Adrenal gland (tissue), 12 donors: ENCODE data around the gene C4A. TPM values are rescaled to one million over a fixed set of nuclear protein-coding genes. Genes with fewer than 3 reads are reported as not detected.
A peak's percentile ranks its signal among the peaks of the same experiment; 100 is the strongest.

Experiments
- DNase-seq, 7 donors: peaks; one replicate each; pipeline ENCODE4 v3.0.0-alpha.2; 2019 to 2020
- H3K27ac ChIP-seq, 5 donors: fragments of 200-600 bp; sonication (generic) in 4 of 5; 1 replicate in 3 of 5; 2 replicates in 2 of 5; pipeline versions ENCODE4 v1.5.1 to v1.8.0; 2016 to 2020; ENCODE audit warnings: mild to moderate bottlenecking in 1 of 5
- H3K27me3 ChIP-seq: fragments of 200-600 bp; 2 replicates; pipeline ENCODE4 v1.8.0; 2021
- H3K36me3 ChIP-seq, 2 donors: fragments of 200-600 bp; replicated peaks in 1 of 2; 1 replicate in 1 of 2; 2 replicates in 1 of 2; pipeline versions ENCODE4 v1.5.1 to v1.8.0; 2018 to 2022
- H3K4me1 ChIP-seq, 2 donors: fragments of 200-600 bp; replicated peaks in 1 of 2; 1 replicate in 1 of 2; 2 replicates in 1 of 2; pipeline versions ENCODE4 v1.5.1 to v1.8.0; 2018 to 2021
- H3K4me3 ChIP-seq, 4 donors: fragments of 200-600 bp; sonication (generic) in 3 of 4; one replicate each; pipeline ENCODE4 v1.5.1; 2016 to 2018
- H3K9me3 ChIP-seq, 3 donors: fragments of 200-600 bp; sonication (generic) in 1 of 3; replicated peaks in 1 of 3; 1 replicate in 2 of 3; 2 replicates in 1 of 3; pipeline versions ENCODE4 v1.5.1 to v1.8.0; 2016 to 2021
- CTCF ChIP-seq, 6 experiments: fragments of 450-650 bp in 4 of 6; fragments of 200-600 bp in 2 of 6; sonication (generic) in 1 of 6; IDR thresholded peaks; 1 replicate in 5 of 6; 2 replicates in 1 of 6; pipeline versions ENCODE4 v1.5.1 to v1.8.0; 2016 to 2021; ENCODE audit warnings: antibody characterized with exemption in 6 of 6, mild to moderate bottlenecking in 2 of 6, moderate library complexity in 1 of 6
- POLR2A ChIP-seq, 2 donors: fragments of 450-650 bp; IDR thresholded peaks; one replicate each; pipeline ENCODE4 v1.6.1; 2017; ENCODE audit warnings: antibody characterized with exemption in 2 of 2, mild to moderate bottlenecking in 2 of 2, moderate library complexity in 1 of 2
- WGBS, 4 donors: extraction: QIAGEN DNeasy Blood & Tissue Kit in 2 of 4; methylation state at CpG; one replicate each; pipeline versions ENCODE4 v1.1.5 to v1.1.7; 2013 to 2017; 5-methylcytosine and 5-hydroxymethylcytosine counted together
- intact Hi-C, 2 donors: fragments of 100-400 bp; cut with DNase I; formaldehyde crosslinking; loops; one replicate each; pipeline versions ENCODE4 v1.14.1 to v1.15.0; 2022 to 2023
- polyA plus RNA-seq, 3 donors: library from polyadenylated mRNA; stranded (reverse); fragments of 200-250 nt in 2 of 3; fragments of 350-450 nt in 1 of 3; fragmentation: Illumina TruSeq in 1 of 3; extraction: RNeasy Lipid Tissue Mini Kit (QIAGEN cat#74804) in 1 of 3; gene quantifications; one replicate each; pipeline ENCODE4 v1.2.3, GENCODE V29; 2013 to 2014
- total RNA-seq, 9 donors: library from RNA; depleted of rRNA in 4 of 9; stranded (reverse); fragments of >200 nt in 4 of 9; fragments of 120-200 nt in 1 of 9; fragmentation: NEBNext Ultra II Directional in 1 of 9; extraction: Animal tissue kit (Norgen Biotek cat#: 25700) in 1 of 9; gene quantifications; one replicate each; pipeline versions ENCODE4 v1.1.0 to v1.2.4, GENCODE V29; 2013 to 2023
- donor health status: healthy with polysubstance abuse.
- donor health status: Bipolar disorder and iron deficiency.
- donor health status: DM: yes; HTN: yes; CAD: no.
- donor health status: DM: no; HTN: no; CAD: no.
- donor health status: DM: no; HTN: no; CAD: no.
- donor health status: DM: yes; HTN: yes; CAD: no.

The C4A gene
- total and polyA plus RNA-seq, 12 donors, result 212 to 2,285 (median 1,142) TPM

GRCh38 chr6:31952890-31953289 is 29.0 kb upstream of the C4A start:
- Histone ChIP-seq H3K36me3 (peaks cover 0 to 62% of the 10 kb centered on the region in 2 donors), H3K4me3 (no peak overlapping the region), H3K27me3 (no peaks in the 10 kb centered on the region), H3K4me1 (peaks cover 1 to 6% of the 10 kb centered on the region in 2 donors), H3K27ac (peak overlapping the region in 1 of 5 donors; percentile 24), H3K9me3 (no peaks in the 10 kb centered on the region)
- intact Hi-C loops, result loop anchor here (5.0 kb wide), 1 partner anchor 51 kb away; the partner anchor contains the start of gene ZBTB12 (in 2 of the 2)
- 74 to 79% (median 77%) methylated on average over 4 to 5 of the region's 5 CpGs for WGBS, 4 donors
- TF ChIP-seq CTCF (IDR thresholded peaks at IDR 0.05), result no peak
- TF ChIP-seq POLR2A (IDR thresholded peaks at IDR 0.05), result no peak
- DNase-seq, result no peak

- Histone ChIP-seq H3K9me3 (no peaks in the 10 kb centered on the region), H3K36me3 (peaks cover 0 to 62% of the 10 kb centered on the region in 2 donors), H3K4me3 (no peak overlapping the region), H3K27me3 (no peaks in the 10 kb centered on the region), H3K27ac (no peak overlapping the region), H3K4me1 (peaks cover 10 to 15% of the 10 kb centered on the region in 2 donors)
- TF ChIP-seq POLR2A (IDR thresholded peaks at IDR 0.05), result no peak
- TF ChIP-seq CTCF (IDR thresholded peaks at IDR 0.05), result no peak
- intact Hi-C loops, result loop anchor here (5.0 kb wide), 1 partner anchor 52 kb away; the partner anchor contains the start of gene ZBTB12 (in 2 of the 2)
- no peak for DNase-seq
- 95 to 97% (median 97%) methylated on average over 28 of the region's 28 CpGs for WGBS, 4 donors
Measured at GRCh38 chr6:31954511-31954910, 27.3 kb upstream of the C4A start.

- WGBS, 4 donors, result 65 to 95% (median 85%) methylated on average over 3 of the region's 3 CpGs
- DNase-seq, result no peak
- Histone ChIP-seq H3K36me3 (peaks cover 0 to 71% of the 10 kb centered on the region in 2 donors), H3K4me3 (no peak overlapping the region), H3K9me3 (no peaks in the 10 kb centered on the region), H3K27ac (no peak overlapping the region), H3K4me1 (peaks cover 12 to 22% of the 10 kb centered on the region in 2 donors), H3K27me3 (no peaks in the 10 kb centered on the region)
- intact Hi-C loops, result no loop called here
- TF ChIP-seq POLR2A (IDR thresholded peaks at IDR 0.05) (no peak), CTCF (IDR thresholded peaks at IDR 0.05) (no peak)
Measured at GRCh38 chr6:31956796-31957195, 25.1 kb upstream of the C4A start.

- H3K27ac ChIP-seq, result peak overlapping the region; percentile 72 to 90 (median 84)
- no peak for TF ChIP-seq CTCF (IDR thresholded peaks at IDR 0.05)
- H3K4me1 ChIP-seq, result peaks cover 12 to 22% of the 10 kb centered on the region in 2 donors
- intact Hi-C loops, result no loop called here
- no peaks in the 10 kb centered on the region for H3K9me3 ChIP-seq
- H3K27me3 ChIP-seq, result no peaks in the 10 kb centered on the region
- 7 to 10% (median 8%) methylated on average over 11 of the region's 11 CpGs for WGBS, 4 donors
- peak overlapping the region; percentile 65 to 91 (median 76) for H3K4me3 ChIP-seq
- peaks cover 0 to 71% of the 10 kb centered on the region in 2 donors for H3K36me3 ChIP-seq
- no peak for DNase-seq
Measured at GRCh38 chr6:31958412-31958740, 23.5 kb upstream of the C4A start.
